Measurements from ENCODE around the gene SP6.
A peak's percentile ranks its signal among the peaks of the same experiment; 100 is the strongest.

The SP6 gene

GRCh38 chr17:47836601-47837000 is 14.4 kb downstream of the SP6 start:
- no peak for DNase-seq (ENCODE audit: low read depth, low spot score)

DNA sequence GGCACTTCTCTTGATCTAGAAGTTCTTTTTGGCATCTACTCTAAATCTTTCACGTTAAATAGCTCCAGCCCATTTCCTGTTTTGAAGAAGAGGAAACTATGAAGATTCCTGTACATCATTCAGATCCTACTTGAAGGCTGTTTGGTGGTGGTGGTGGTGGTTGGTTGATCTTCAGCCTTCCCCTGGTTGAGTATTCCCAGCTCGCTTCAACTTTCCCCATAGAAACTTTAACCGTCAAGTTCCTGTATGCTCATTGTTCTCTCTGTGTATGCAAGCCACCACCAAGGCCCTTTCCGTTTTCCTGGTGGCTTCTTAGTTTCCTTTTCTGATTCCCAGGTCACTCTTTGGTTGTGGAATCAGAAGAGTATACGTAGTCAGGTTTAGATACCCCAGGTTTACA is 16.2 kb downstream of the SP6 start:
- no peak for DNase-seq (ENCODE audit: low read depth, low spot score)

DNA sequence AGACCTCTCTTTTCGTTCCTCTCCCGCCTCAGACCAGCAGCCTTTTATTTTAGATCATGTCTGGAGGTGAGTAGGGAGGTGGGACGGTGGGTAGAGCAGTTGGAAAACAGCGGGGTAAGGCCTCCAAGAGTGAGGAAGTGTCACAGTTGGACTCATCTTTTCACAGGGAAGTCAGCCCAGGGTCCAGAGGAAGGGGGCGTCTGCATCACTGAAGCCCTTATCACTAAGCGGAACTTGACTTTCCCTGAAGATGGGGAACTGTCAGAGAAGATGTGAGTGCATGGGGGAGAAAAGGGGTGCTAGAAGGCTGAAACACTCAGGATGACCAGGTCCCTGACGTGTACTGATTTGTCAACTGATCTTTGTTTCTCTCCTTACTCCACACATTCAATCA is 19.0 kb downstream of the SP6 start:
- no peak for DNase-seq (ENCODE audit: low read depth, low spot score)

DNA sequence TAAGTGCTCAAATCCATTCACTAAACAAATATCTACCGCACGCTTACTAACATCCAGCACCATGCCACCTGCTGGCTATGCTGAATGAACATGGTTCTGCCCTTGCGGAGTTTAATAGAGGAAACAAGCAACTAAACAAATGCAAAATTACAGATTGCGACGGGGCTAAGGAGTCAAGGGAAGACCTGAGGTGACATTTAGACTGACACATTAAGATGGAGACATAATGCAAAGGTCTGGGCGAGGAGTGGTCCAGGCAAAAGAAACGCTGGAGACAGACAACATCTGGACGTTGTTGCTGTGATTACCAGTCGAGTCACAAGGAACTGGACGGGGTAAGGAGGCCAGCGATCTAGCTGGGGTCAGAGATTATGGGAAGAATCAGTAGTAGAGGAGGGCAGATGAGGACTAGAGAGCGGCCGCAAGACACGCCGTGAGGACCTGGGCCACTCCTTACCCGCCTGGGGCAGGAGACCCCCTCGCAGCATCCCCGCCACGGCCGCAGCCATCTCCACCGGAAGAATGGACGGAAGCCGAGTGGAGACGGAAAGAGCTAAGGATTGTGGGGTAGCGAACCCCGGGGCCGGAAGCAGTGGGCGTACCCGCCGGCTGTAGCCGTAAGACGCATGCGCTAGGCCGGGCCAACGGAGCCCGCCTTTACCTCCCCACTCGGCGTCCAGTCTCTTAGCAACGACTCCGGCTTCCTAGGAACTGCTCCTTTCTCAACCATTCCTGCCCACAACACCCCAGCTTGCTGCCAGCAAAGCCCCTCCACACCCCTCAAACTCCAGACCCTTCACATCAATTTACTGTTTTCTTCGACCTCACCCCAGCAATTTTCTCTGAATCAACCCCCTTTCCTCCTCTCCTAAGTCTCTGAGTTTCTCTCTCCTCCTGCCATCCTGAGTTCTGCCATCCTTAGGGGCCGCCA is 19.7 kb downstream of the SP6 start, which contains the start of the genes LRRC46 and MRPL10:
LRRC46 (plus strand) TSS at position 668 of the 931 bp plus-strand sequence. CDS start 320 bp downstream, outside the sequence.
MRPL10 (minus strand) TSS at position 539 of the 931 bp plus-strand sequence; CDS start at position 509, 30 bp downstream.
- peak; percentile 81 for DNase-seq (ENCODE audit: low read depth, low spot score)

DNA sequence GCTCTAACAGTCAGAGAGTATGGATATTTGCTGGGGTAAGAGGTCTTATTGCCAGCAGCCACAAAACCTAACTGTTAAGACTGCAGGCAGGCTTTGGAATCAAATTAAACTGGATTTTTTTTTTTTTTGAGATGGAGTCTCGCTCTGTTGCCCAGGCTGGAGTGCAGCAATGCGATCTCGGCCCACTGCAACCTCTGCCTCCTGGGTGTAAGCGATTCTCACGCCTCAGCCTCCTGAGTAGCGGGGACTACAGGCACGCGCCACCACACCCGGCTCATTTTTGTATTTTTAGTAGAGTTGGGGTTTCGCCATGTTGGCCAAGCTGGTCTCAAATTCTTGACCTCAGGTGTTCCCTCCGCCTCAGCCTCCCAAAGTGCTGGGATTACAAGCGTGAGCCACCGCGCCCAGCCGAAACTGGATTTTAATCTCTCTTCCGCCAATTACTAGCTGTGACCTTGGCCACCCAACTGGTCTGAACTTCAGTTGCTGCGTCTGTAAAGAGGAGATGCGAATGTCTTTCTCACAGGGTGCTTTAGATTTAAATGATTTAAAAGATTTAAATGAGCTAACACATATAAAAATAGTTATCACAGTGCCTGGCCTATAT is 20.5 kb downstream of the SP6 start:
- DNase-seq (ENCODE audit: low read depth, low spot score) = no peak

DNA sequence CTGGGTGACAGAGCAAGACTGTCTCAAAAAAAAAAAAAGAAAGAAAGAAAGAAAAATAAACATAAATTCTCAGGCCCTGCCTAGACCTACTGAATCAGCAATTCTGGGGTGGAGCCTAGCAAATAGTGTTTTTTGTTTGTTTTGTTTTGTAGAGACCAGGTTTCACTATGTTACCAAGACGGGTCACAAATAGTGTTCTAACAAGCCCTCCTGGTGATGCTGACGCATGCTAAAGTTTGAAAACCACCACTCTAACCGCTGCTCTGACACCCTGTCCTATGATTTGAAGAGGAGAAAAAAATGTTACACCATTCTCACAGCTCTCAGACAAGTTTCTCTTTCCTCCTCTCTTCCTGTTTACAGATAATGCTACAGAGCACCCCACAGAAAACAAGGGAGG is 21.1 kb downstream of the SP6 start:
- no peak for DNase-seq (ENCODE audit: low read depth, low spot score)

DNA sequence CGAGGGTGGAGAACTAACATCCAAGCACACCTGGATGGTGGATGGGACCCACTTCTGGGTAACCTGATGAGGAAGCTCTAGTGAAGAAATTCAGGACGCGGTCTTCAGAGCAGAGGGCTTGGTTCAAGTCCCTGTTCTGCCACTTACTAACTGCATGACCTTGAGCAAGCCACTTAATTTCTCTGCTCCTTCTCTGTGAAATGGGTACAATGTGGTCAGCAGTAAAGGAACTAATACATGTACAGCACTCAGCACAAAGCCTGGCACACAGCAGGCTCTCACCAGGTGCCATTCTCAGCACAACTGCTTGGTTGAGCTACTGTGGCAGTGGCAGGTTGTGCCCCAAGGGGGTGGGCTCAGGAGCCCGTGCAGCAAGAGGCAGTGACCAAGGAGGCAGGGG is 27.4 kb downstream of the SP6 start:
- DNase-seq (ENCODE audit: low read depth, low spot score) = no peak

- no peak for DNase-seq (ENCODE audit: low read depth, low spot score)
Measured at GRCh38 chr17:47822785-47823184, 28.2 kb downstream of the SP6 start.

DNA sequence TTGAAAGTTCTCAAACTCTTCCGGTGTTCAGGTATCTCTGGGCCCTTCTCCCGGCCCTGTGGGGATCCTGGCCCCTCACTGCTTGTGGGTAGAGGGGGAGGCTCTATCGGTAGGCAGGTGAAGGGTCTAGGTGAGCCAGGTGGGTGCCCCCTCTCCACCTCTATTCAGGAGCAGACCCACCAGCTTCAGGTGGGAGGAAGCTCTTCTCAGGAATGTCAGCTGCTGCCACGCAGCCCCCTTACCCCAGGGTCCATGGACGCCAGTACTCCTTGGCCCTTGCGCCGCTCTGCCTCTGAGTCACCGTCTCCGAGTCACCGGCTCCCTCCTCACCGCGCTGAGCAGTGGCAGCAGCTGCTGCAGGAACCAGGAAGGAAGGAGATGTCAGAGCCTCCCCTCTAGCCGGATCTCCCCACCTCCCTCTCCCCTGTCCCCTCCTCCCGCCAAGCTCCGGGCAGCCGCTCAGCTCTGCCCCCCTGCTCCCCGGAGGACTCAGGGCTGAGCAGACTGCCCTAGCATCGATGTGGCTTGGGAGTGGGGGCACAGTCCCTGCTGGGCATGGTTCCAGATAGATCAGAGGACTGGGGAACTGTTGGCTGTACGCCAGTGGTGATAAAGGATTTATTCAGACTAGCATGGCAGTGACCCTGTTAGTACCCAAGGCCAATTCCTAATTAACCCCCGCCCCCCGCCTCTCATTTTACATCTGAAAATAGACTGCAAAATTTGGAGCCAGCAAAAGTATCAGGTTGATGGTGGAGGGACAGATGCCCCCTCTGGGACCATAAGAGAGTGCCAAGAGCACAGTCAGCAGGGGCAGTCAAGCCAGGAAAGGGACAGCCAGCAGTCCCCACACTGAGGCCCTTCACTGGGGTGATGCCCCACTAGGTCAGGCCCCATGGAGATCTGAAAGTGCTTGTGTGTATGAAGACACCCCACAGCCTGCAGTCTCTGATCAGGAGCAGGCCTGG is 29.3 kb downstream of the SP6 start, which contains the start of gene OSBPL7:
OSBPL7 (minus strand) TSS at position 371 of the 968 bp plus-strand sequence. CDS start 1,516 bp downstream, outside the sequence.
- peak; percentile 40 for DNase-seq (ENCODE audit: low read depth, low spot score)

GRCh38 chr17:47821031-47821423 is 29.9 kb downstream of the SP6 start:
- no peak for DNase-seq (ENCODE audit: low read depth, low spot score)

GRCh38 chr17:47820033-47820789 is 30.8 kb downstream of the SP6 start:
- no peak for DNase-seq (ENCODE audit: low read depth, low spot score)

DNA sequence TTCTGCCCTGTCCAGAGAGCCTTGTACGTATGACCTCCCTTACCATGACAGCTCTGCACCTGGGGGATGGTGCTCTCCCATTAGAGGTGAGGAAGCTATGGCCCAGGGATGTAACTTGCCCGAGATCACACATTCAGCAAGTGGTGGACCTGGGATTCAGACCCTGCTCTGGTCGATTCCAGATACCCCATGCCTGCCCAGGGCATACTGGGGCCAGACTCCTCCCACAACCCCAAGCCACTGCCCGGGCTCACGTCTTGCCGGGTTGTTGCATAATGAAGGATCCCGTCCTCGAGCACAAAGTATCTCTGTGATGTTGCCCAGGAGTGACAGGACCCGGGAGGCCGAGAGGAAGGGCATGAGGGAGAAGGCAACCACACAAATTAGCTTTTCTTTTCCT is 31.5 kb downstream of the SP6 start:
- DNase-seq (ENCODE audit: low read depth, low spot score) = no peak

- no peak for DNase-seq (ENCODE audit: low read depth, low spot score)
Measured at GRCh38 chr17:47818002-47818695, 32.8 kb downstream of the SP6 start.

- DNase-seq (ENCODE audit: low read depth, low spot score) = no peak
Measured at GRCh38 chr17:47816947-47817346, 34.0 kb downstream of the SP6 start.

- no peak for DNase-seq (ENCODE audit: low read depth, low spot score)
Measured at GRCh38 chr17:47816111-47816735, 34.7 kb downstream of the SP6 start.

GRCh38 chr17:47815106-47815918 is 35.7 kb downstream of the SP6 start:
- no peak for DNase-seq (ENCODE audit: low read depth, low spot score)

- no peak for DNase-seq (ENCODE audit: low read depth, low spot score)
Measured at GRCh38 chr17:47813512-47814031, 37.4 kb downstream of the SP6 start.

GRCh38 chr17:47813077-47813476 is 37.9 kb downstream of the SP6 start:
- DNase-seq (ENCODE audit: low read depth, low spot score) = no peak
